GM12878 (cell line): ENCODE results near the gene ZNF407. TPM values are rescaled to one million over a fixed set of nuclear protein-coding genes. Genes with fewer than 3 reads are reported as not detected.

Source experiments
- ATAC-seq: fragments of 200-7000 bp; cut with Tn5 transposase; 3 replicates; pipeline ENCODE4 v1.9.1; 2020; ENCODE audit warnings: mild to moderate bottlenecking, moderate library complexity
- BruUV-seq: library from RNA; stranded (reverse); fragments of 400-500 nt; replicated peaks from 2 replicates; lab custom pipeline; 2021; lab: Mats Ljungman, UMichigan
- CTCF ChIA-PET: fragments of 300-600 bp; sonication (Branson Sonifier 250); formaldehyde crosslinking; extraction: SDS; loops from one replicate; lab custom pipeline; 2021; ENCODE audit warnings: inconsistent platforms; lab: Yijun Ruan, JAX
- POLR2A ChIA-PET: fragments of 350-600 bp; formaldehyde crosslinking; extraction: SDS; loops from one replicate; lab custom pipeline; 2021; ENCODE audit warnings: inconsistent platforms; lab: Charles Lee
- RAD21 ChIA-PET: fragments of 300-600 bp; sonication (Branson Sonifier 250); formaldehyde crosslinking; loops from one replicate; lab custom pipeline; 2023; ENCODE audit warnings: antibody characterized with exemption; ENCODE audit not compliant: unreplicated experiment; lab: Charles Lee
- SMC1A ChIA-PET: fragments of 300-600 bp; sonication (Branson Sonifier 250); formaldehyde crosslinking; loops from one replicate; lab custom pipeline; 2023; ENCODE audit not compliant: unreplicated experiment, uncharacterized antibody; lab: Charles Lee
- DNase-seq: peaks from one replicate; pipeline ENCODE4 v3.0.0-alpha.2; 2011; ENCODE audit warnings: low read depth, low spot score
- FAIRE-seq: peaks from 3 replicates; lab custom pipeline; 2011; peaks lifted over from hg19 to GRCh38; lab: Jason Lieb, UNC
- H2AFZ ChIP-seq: 2 replicates; pipeline ENCODE4 v1.6.0; 2011; ENCODE audit warnings: low read depth, low read length, control low read depth; ENCODE audit not compliant: control insufficient read depth
- H3K27ac ChIP-seq: 2 replicates; pipeline ENCODE4 v1.5.1; 2011; ENCODE audit warnings: control low read depth; ENCODE audit not compliant: control insufficient read depth, insufficient read depth
- H3K27me3 ChIP-seq, 2 experiments: replicated peaks in 1 of 2; 2 replicates each; pipeline versions ENCODE4 v1.6.0 to v1.6.1; 2011; ENCODE audit warnings: low read length in 1 of 2; ENCODE audit not compliant: control insufficient read depth in 2 of 2, insufficient read depth in 2 of 2
- H3K36me3 ChIP-seq, 2 experiments: 2 replicates each; pipeline ENCODE4 v1.5.1; 2011; ENCODE audit warnings: low read length in 1 of 2; ENCODE audit not compliant: control insufficient read depth in 2 of 2, insufficient read depth in 2 of 2
- H3K4me1 ChIP-seq: 2 replicates; pipeline ENCODE4 v1.6.1; 2011; ENCODE audit warnings: mild to moderate bottlenecking, low read length, moderate library complexity, mixed read lengths; ENCODE audit not compliant: control insufficient read depth, insufficient read depth
- H3K4me2 ChIP-seq: 2 replicates; pipeline ENCODE4 v1.6.0; 2011; ENCODE audit warnings: control low read depth; ENCODE audit not compliant: control insufficient read depth, insufficient read depth
- H3K4me3 ChIP-seq: fragments of 200-600 bp; sonication (generic); 2 replicates; pipeline ENCODE4 v1.5.1; 2016
- H3K79me2 ChIP-seq: 2 replicates; pipeline ENCODE4 v1.6.0; 2011; ENCODE audit warnings: low read length; ENCODE audit not compliant: control insufficient read depth, insufficient read depth
- H3K9ac ChIP-seq: 2 replicates; pipeline ENCODE4 v1.8.0; 2011; ENCODE audit warnings: low read length, control low read depth, mixed read lengths; ENCODE audit not compliant: control insufficient read depth, insufficient read depth
- H3K9me3 ChIP-seq: replicated peaks from 3 replicates; pipeline ENCODE4 v1.5.1; 2011; ENCODE audit warnings: mild to moderate bottlenecking, low read length; ENCODE audit not compliant: control insufficient read depth, insufficient read depth
- H4K20me1 ChIP-seq: 2 replicates; pipeline ENCODE4 v1.6.0; 2011; ENCODE audit not compliant: control insufficient read depth, insufficient read depth
- NR2C1 ChIP-seq: fragments of 450-650 bp; IDR thresholded peaks from 2 replicates; pipeline ENCODE4 v1.6.1; 2017; ENCODE audit warnings: antibody characterized with exemption, mild to moderate bottlenecking, moderate library complexity
- TAF1 ChIP-seq: IDR thresholded peaks from 2 replicates; pipeline ENCODE4 v1.6.1; 2011; ENCODE audit warnings: mild to moderate bottlenecking, low read depth, low read length, borderline replicate concordance
- WGBS: methylation state at CpG from one replicate; pipeline ENCODE4 v1.1.6; 2016; ENCODE audit warnings: low lambda C conversion rate; ENCODE audit not compliant: insufficient replicate concordance, insufficient coverage; ENCODE audit errors: missing lambda C conversion rate; 5-methylcytosine and 5-hydroxymethylcytosine counted together
- in situ Hi-C: fragments of 300-500 bp; cut with MboI; formaldehyde crosslinking; loops from 9 replicates; pipeline ENCODE4 v1.14.3; 2018; ENCODE audit warnings: mixed read lengths
- intact Hi-C: fragments of 100-400 bp; cut with micrococcal nuclease; formaldehyde crosslinking; loops from one replicate; pipeline ENCODE4 v1.14.2; 2022; ENCODE audit not compliant: unreplicated experiment
- polyA plus RNA-seq, 11 experiments: library from polyadenylated mRNA; depleted of rRNA in 4 of 11; unstranded in 6 of 11; stranded (reverse) in 5 of 11; fragments of >200 nt; fragmentation: Nextera tagmentation in 4 of 11; fragmentation: Illumina TruSeq in 1 of 11; extraction: Ambion mirVana in 4 of 11; extraction: Trizol in 1 of 11; gene quantifications; 1 replicate in 1 of 11; 2 replicates in 10 of 11; pipeline versions ENCODE4 v1.2.1 to v1.2.3, GENCODE V29; 2011 to 2016; ENCODE audit warnings: inconsistent platforms in 2 of 11, missing spikeins in 2 of 11, low read depth in 1 of 11
- total RNA-seq, 4 experiments: library from RNA; depleted of rRNA in 3 of 4; stranded (reverse); fragments of >200 nt in 3 of 4; fragmentation: Illumina TruSeq in 1 of 4; extraction: Trizol in 1 of 4; gene quantifications; 2 replicates each; pipeline versions ENCODE4 v1.2.1 to v1.2.3, GENCODE V29; 2013 to 2021
- TF ChIP-seq, protein P1 (sequence below): IDR thresholded peaks from 2 replicates; pipeline ENCODE4 v1.6.1; 2012; ENCODE audit warnings: low read length, inconsistent platforms

The ZNF407 gene
- total and polyA plus RNA-seq, 10 of the 15 experiments (the other 5 are each of a cell fraction or from before 2014, with no cell fraction given): 0.69 to 11.6 (median 5.3) TPM

DNA sequence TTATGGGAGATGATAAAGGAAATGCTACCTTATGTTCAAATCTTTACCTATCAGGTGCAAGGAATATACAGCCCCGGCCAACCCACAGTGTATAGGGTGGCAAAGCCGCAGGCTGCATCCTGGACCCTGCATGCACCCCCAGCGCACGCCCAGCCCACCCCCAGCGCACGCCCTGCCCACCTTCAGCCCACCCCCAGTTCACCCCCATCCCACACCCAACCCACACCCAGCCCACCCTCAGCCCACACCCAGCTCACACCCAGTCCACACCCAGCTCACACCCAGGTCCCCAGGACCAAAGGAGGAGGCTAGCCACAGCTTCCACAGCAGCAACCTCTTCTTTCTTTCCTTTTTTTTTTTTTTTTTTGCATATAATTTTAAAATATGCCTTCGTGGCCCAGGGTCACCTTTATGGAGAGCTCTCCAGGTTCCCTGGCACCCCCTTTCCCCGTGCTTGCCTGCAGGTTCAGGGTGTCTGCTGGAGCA lies 490.4 kb downstream of the ZNF407 start (continued):
- TF ChIP-seq NR2C1: no peak
- TF ChIP-seq, protein P1, sequence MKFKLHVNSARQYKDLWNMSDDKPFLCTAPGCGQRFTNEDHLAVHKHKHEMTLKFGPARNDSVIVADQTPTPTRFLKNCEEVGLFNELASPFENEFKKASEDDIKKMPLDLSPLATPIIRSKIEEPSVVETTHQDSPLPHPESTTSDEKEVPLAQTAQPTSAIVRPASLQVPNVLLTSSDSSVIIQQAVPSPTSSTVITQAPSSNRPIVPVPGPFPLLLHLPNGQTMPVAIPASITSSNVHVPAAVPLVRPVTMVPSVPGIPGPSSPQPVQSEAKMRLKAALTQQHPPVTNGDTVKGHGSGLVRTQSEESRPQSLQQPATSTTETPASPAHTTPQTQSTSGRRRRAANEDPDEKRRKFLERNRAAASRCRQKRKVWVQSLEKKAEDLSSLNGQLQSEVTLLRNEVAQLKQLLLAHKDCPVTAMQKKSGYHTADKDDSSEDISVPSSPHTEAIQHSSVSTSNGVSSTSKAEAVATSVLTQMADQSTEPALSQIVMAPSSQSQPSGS: no peak
- TF ChIP-seq, all 136 proteins: peak for 0

DNA sequence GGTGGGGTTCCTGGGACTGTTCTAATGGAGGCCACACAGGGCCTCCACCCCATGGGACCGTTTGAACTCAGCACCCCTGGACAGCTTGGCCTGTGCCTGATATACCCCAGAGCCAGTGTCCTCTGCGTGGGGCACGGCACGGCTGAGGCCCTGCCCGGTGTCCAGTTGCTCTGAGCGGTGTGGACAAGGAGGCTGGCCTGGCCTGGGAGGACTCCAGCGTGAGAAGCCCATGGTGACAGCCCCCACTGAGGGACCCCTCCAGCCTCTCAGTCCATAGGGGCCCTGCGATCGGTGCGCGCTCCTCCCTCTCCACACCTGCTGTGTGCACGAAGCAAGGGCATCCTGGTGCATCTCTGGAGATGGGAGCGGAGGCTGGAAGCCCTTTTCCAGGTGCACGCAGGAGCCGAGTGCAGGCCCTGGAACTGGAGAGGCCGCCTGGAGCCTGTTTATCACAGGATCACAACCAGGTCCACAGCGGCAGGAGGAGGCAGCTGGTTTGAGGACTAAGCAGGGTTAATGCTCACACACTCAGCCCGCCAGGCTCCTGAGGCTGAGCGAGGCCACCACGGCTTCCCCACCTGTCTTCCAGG lies 491.0 kb downstream of the ZNF407 start:
- H3K36me3 ChIP-seq: no peaks in the 10 kb centered on the region
- SMC1A ChIA-PET: no interaction called here
- H3K4me3 ChIP-seq: no peak overlapping the region
- CTCF ChIA-PET: no interaction called here
- intact Hi-C loops: no loop called here
- FAIRE-seq: no peak
- no peak overlapping the region for H3K27ac ChIP-seq
- no peaks in the 10 kb centered on the region for H3K4me1 ChIP-seq
- no peaks in the 10 kb centered on the region for H3K27me3 ChIP-seq
- no peak for DNase-seq
- ATAC-seq: no peak
- no peaks in the 10 kb centered on the region for H3K79me2 ChIP-seq
- BruUV-seq: no TSS peak
- no peak overlapping the region for H2AFZ ChIP-seq
- H3K9ac ChIP-seq: no peak overlapping the region
- no peak for TF ChIP-seq TAF1
- no peaks in the 10 kb centered on the region for H4K20me1 ChIP-seq
- no peaks in the 10 kb centered on the region; the same call in 2 of the 3 replicates for H3K9me3 ChIP-seq
- RAD21 ChIA-PET: interaction anchor here (0.6 to 0.7 kb wide), 2 partner anchors 64 to 142 kb away, joined by 3 read pairs; no protein-coding TSS in a partner anchor
- WGBS: 76% methylated on average over 20 of the region's 20 CpGs
- H3K4me2 ChIP-seq: no peak overlapping the region
- POLR2A ChIA-PET: no interaction called here
- in situ Hi-C loops: no loop called here
